Mucosa of descending colon (tissue), 3 donors: ENCODE measurements around the gene SPON1. TPM values are rescaled to one million over a fixed set of nuclear protein-coding genes. Genes with fewer than 3 reads are reported as not detected.

ENCODE experiments used
- ATAC-seq: fragments of 200-7000 bp; cut with Tn5 transposase; one replicate; pipeline ENCODE4 v1.9.1; 2020; ENCODE audit warnings: mild to moderate bottlenecking, moderate library complexity
- DNase-seq, 3 donors: peaks; one replicate each; pipeline ENCODE4 v3.0.0-alpha.2; 2020
- H3K36me3 ChIP-seq: fragments of 200-600 bp; one replicate; pipeline ENCODE4 v1.8.0; 2021; ENCODE audit warnings: low read depth, mild to moderate bottlenecking
- H3K4me1 ChIP-seq: fragments of 200-600 bp; one replicate; pipeline ENCODE4 v1.8.0; 2021; ENCODE audit warnings: low read depth, mild to moderate bottlenecking
- H3K4me3 ChIP-seq: fragments of 200-600 bp; one replicate; pipeline ENCODE4 v1.8.0; 2021; ENCODE audit warnings: mild to moderate bottlenecking
- H3K9me3 ChIP-seq: fragments of 200-600 bp; one replicate; pipeline ENCODE4 v1.8.0; 2021; ENCODE audit warnings: mild to moderate bottlenecking
- intact Hi-C, 2 donors: fragments of 100-400 bp; cut with DNase I in 1 of 2; cut with micrococcal nuclease in 1 of 2; formaldehyde crosslinking; loops; one replicate each; pipeline versions ENCODE4 v1.11.0 to v1.11.1; 2022; cut with DNase I, micrococcal nuclease
- total RNA-seq, 3 donors: library from RNA; stranded (reverse); fragmentation: NEBNext Ultra II Directional in 2 of 3; extraction: Animal tissue kit (Norgen Biotek cat#: 25700) in 2 of 3; gene quantifications; one replicate each; pipeline versions ENCODE4 v1.2.1 to v1.2.4, GENCODE V29; 2021 to 2023
- TF ChIP-seq, protein P1 (sequence below): fragments of 200-600 bp; IDR thresholded peaks from one replicate; pipeline ENCODE4 v1.8.0; 2022; ENCODE audit warnings: antibody characterized with exemption, mild to moderate bottlenecking
- donor health status: DM: no; HTN: no; CAD: no; lungs with moderate emphysema.
- donor health status: DM: no; HTN: no; CAD: no.
- donor health status: DM: no; HTN: yes; CAD: no.

The SPON1 gene
- total RNA-seq, 3 donors from 2014 or later: 43.6 to 85.5 (median 64.2) TPM

DNA sequence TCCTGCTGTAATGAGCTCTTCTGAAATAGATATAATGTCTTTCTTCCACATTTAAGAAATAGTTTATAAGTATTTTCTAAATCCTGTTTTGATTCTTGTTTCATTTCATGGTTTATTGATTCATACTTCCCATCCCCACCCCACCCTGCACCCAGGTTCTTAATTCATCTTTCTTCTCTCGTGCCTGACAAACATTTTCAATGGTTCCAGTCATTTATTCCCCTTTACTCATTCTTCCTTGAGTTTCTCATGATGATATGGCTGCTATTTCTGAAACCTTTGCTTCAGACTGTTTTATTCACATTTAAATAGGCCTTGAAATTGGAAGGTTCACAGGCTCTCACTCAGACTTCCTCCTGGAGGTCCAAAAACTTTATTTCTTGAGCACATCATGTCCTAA lies 142.9 kb downstream of the SPON1 start:
- peaks cover 3% of the 10 kb centered on the region for H3K4me1 ChIP-seq
- no peaks in the 10 kb centered on the region for H3K36me3 ChIP-seq
- TF ChIP-seq, protein P1, sequence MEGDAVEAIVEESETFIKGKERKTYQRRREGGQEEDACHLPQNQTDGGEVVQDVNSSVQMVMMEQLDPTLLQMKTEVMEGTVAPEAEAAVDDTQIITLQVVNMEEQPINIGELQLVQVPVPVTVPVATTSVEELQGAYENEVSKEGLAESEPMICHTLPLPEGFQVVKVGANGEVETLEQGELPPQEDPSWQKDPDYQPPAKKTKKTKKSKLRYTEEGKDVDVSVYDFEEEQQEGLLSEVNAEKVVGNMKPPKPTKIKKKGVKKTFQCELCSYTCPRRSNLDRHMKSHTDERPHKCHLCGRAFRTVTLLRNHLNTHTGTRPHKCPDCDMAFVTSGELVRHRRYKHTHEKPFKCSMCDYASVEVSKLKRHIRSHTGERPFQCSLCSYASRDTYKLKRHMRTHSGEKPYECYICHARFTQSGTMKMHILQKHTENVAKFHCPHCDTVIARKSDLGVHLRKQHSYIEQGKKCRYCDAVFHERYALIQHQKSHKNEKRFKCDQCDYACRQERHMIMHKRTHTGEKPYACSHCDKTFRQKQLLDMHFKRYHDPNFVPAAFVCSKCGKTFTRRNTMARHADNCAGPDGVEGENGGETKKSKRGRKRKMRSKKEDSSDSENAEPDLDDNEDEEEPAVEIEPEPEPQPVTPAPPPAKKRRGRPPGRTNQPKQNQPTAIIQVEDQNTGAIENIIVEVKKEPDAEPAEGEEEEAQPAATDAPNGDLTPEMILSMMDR: no peak
- ATAC-seq (no peak), DNase-seq (no peak)
- intact Hi-C loops: no loop called here
- no peaks in the 10 kb centered on the region for H3K9me3 ChIP-seq
- H3K4me3 ChIP-seq: no peak overlapping the region

DNA sequence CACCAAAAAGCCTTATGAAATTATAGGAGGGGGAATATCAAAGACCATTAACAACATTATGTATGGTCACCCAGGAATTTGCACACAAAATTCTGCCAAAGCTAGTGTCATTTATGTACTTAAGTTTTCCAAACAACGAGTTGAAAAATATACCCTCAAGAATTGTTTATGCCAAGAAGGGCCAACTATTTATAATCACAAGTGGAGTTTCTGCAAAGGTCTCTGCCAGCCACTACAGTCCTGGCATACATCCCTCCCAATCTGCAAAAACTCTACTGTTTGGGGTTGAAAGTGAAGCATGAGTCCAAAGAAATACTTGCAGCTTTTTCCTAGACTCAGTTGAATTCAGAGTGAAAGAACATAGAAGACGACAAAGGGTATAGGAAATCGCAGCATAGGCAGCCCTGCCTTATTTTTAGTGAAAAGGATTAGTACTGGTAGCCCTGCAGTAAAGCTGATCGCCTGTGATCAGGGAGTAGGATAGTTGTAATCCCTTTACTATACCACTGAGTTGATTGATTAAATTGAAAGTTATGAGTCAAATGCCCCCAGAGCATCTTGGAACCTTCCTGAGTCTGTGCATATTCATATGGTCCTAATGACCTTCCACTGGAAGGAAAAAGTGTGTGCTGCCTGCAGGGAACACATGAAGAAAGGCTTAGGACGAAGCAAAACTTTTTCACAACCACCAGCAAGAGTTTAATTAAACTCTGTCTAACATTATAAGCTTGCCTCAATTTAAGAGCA lies 144.0 kb downstream of the SPON1 start:
- H3K4me3 ChIP-seq: no peak overlapping the region
- peaks cover 3% of the 10 kb centered on the region for H3K4me1 ChIP-seq
- ATAC-seq: no peak
- H3K9me3 ChIP-seq: no peaks in the 10 kb centered on the region
- intact Hi-C loops: no loop called here
- TF ChIP-seq, protein P1: no peak
- no peaks in the 10 kb centered on the region for H3K36me3 ChIP-seq
- DNase-seq: no peak

DNA sequence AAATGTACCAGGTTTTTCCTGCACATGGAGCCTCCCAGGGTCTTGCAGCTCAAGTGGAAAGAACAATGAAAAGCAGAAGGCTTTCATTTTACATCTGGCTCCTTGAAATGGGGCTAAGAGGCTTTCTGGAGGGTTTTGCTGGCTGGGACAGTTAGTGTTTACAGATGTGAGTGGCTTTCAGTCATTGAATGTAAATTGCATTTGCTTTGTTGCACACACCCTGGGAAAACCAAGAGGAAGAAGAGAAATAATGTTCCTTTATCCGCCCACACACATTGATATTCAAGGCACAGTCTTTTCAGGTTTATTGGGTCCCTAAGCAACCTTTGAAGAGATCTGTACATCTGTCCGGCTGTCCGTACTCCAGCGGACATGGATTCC lies 144.5 kb downstream of the SPON1 start:
- TF ChIP-seq, protein P1: no peak
- Histone ChIP-seq H3K9me3 (no peaks in the 10 kb centered on the region), H3K4me1 (peaks cover 3% of the 10 kb centered on the region), H3K4me3 (no peak overlapping the region), H3K36me3 (no peaks in the 10 kb centered on the region)
- DNase-seq (no peak), ATAC-seq (no peak)
- intact Hi-C loops: no loop called here

DNA sequence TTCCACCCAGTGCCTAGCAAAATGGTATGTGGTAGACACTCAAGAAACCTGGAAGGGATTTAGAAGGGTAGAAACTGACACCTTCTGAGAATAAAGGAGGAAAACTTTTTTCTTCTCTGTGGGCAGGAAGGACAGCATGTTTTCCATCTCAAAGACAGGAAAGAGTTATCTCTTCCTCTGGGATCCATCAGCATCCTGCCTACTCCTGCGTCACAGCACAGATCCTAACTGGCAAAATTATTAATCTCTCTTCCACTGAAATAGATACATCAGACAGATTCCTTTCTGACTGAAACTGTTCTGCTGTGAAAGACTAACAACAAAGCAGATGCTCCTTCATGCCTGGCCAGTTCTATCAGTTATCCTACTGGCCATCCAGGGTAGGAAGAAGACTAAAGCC lies 147.2 kb downstream of the SPON1 start:
- TF ChIP-seq, protein P1: no peak
- Histone ChIP-seq H3K4me1 (peaks cover 3% of the 10 kb centered on the region), H3K4me3 (no peak overlapping the region), H3K36me3 (no peaks in the 10 kb centered on the region), H3K9me3 (no peaks in the 10 kb centered on the region)
- DNase-seq (no peak), ATAC-seq (no peak)
- intact Hi-C loops: no loop called here

DNA sequence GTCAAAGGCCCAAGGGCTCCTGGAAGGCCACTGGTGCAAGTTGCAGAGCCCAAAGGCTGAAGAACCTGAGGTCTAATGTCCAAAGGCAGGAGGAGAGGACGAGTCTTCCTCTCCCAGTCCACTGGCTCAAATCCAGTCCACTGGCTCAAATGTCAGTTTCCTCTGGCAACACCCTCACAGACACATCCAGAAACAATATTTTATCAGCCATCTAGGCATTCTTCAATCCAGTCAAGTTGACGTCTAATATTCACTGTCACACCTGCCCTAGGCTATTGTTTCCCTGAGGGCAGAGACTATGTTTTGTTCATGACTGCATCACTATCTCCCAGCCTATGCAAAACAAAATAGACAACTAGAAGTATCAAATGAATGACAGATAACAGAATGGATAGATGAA lies 148.1 kb downstream of the SPON1 start:
- ATAC-seq: no peak
- no peaks in the 10 kb centered on the region for H3K9me3 ChIP-seq
- H3K4me1 ChIP-seq: peaks cover 3% of the 10 kb centered on the region
- H3K4me3 ChIP-seq: no peak overlapping the region
- TF ChIP-seq, protein P1: no peak
- intact Hi-C loops: no loop called here
- no peaks in the 10 kb centered on the region for H3K36me3 ChIP-seq
- DNase-seq: no peak
